Motor neuron (in vitro differentiated cells): ENCODE data around the gene VDR. TPM values are rescaled to one million over a fixed set of nuclear protein-coding genes. Genes with fewer than 3 reads are reported as not detected.
A peak's percentile ranks its signal among the peaks of the same experiment; 100 is the strongest.

Source experiments
- ATAC-seq, 8 experiments: fragments of 200-7000 bp; cut with Tn5 transposase; replicated peaks in 6 of 8; 2 replicates each; pipeline ENCODE4 v1.8.0; 2021; ENCODE audit warnings: mild to moderate bottlenecking in 8 of 8, moderate library complexity in 8 of 8
- H3K27ac ChIP-seq, 2 donors: fragments of 250-450 bp; sonication (Bioruptor Pico); 2 replicates each; pipeline ENCODE4 v1.9.0; 2021; ENCODE audit warnings: antibody characterized with exemption in 2 of 2, mild to moderate bottlenecking in 2 of 2, moderate library complexity in 1 of 2
- H3K4me1 ChIP-seq, 2 donors: fragments of 250-450 bp; sonication (Bioruptor Pico); replicated peaks in 1 of 2; 2 replicates each; pipeline ENCODE4 v1.6.1; 2021; ENCODE audit warnings: antibody characterized with exemption in 2 of 2, mild to moderate bottlenecking in 2 of 2, moderate library complexity in 1 of 2
- H3K4me3 ChIP-seq, 5 donors: fragments of 250-450 bp; sonication (Bioruptor Pico); 2 replicates each; pipeline ENCODE4 v1.9.0; 2021; ENCODE audit warnings: antibody characterized with exemption in 5 of 5, mild to moderate bottlenecking in 5 of 5, moderate library complexity in 4 of 5
- WGBS, 10 experiments: fragments of 450-650 bp; shearing (Covaris generic); methylation state at CpG; one replicate each; pipeline ENCODE4 v1.0.0; 2022; 5-methylcytosine and 5-hydroxymethylcytosine counted together
- in situ Hi-C, 9 experiments: fragments of 400-800 bp; cut with MboI; loops; one replicate each; pipeline ENCODE4 v1.15.0; 2021; ENCODE audit warnings: low sequenced_read_pairs in 9 of 9, low pct_unique_long_range_greater_than_20kb in 2 of 9; ENCODE audit not compliant: unreplicated experiment in 9 of 9
- total RNA-seq, 8 experiments: library from RNA; unstranded; fragments of 300-600 nt; gene quantifications; 2 replicates each; pipeline versions ENCODE4 v1.2.3 to v1.2.4, GENCODE V29; 2022

VDR gene
- 10 to 100 TPM in 1 of 8 experiments, 1 to 10 TPM in 3, under 1 TPM in 4; 0.08 to 70.8 (median 0.87) TPM for total RNA-seq

DNA sequence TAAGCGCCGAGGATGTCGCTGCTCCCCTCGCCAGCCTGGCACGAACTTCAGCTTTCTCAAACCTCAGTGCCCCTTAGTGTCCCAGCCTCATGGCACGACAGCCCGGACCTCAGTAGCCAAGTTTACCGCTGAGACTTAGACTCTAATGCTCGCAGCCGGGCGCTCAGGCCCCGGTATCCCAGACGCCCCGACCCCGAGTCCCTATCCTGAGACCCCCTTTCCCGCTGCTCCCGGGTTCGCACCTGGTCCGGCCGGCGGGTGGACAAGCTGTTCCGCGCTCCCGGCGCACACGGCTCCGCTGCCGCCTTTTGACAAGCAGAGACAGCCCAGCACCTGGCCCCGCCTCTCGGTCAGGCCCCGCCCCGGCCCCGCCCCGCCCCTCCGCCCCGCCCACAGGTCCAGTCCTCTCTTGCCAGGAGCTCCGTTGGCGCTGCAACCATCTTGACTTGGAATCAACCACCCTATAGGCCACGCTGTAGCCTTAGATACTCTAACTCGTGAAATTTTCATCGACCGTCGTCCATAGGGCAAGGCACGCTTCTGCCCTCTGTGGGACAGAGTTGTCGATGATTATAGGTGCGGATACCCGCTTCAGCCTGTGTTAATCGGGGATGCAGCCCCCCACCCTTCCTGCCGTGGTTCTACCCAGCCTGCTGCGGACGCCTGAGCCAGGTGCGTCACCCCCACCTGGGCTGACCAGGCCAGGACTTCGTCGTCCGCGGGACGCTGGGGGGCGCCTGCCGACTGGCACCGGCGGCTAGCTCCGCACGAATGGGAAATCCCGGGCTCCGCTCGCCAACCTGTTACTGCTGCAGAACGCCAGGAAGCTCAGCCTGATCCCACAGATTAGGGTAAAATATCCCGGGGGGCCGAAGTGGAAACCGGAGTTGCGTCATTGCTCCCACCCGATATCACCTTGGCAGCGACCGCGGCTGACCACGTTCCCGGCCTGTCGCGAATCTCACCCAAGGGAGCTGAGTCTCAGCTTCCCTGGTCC is at the start of gene VDR:
Gene VDR (minus strand): TSS at position 282 of the 997 bp plus-strand sequence. CDS start 25,881 bp downstream, outside the sequence.
- peak; percentile 68 to 95 (median 92) for ATAC-seq
- Histone ChIP-seq H3K27ac (peak within 1 kb of the TSS in 1 of 2 donors; percentile 16), H3K4me3 (peak within 1 kb of the TSS; percentile 39 to 61 (median 45)), H3K4me1 (no peaks in the 10 kb centered on the region)
- 0 to 3% (median 1%) methylated on average over 1 to 20 of the region's 79 CpGs; no CpG with 5 or more reads in 3 of the 10 experiments for WGBS, 10 experiments
- in situ Hi-C loops = loop anchor here in 1 of 9 experiments (10.0 kb wide), 1 partner anchor 50 kb away; no protein-coding TSS in a partner anchor

DNA sequence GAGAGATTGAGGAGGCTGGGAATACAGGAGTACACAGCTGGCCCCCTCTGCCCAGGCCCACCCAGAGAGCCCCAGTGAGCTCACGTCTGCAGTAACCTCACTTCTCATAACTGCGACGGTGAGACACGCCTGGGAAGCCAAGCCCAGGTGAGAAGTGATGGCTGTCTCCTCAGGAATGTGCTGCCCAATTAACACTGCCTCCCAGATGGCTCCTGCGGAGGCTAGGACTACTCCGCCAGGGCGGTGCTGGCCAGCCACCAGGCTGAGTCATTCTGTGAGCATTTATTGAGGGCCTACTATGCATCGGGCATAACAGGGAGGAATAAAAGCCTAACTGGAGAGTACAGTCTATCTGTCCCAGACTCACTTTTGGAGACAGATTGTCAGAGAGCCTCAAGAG is 49.3 kb upstream of the VDR start:
- Histone ChIP-seq H3K4me3 (no peak overlapping the region), H3K4me1 (no peaks in the 10 kb centered on the region), H3K27ac (no peak overlapping the region)
- in situ Hi-C loops = loop anchor here in 1 of 9 experiments (10.0 kb wide), 1 partner anchor 49 kb away; the partner anchor contains the start of gene VDR
- WGBS, 10 experiments = 17 to 87% (median 80%) methylated on average over 1 to 4 of the region's 8 CpGs; no CpG with 5 or more reads in 7 of the 10 experiments
- peak in 2 of 8 experiments; percentile 70 for ATAC-seq

DNA sequence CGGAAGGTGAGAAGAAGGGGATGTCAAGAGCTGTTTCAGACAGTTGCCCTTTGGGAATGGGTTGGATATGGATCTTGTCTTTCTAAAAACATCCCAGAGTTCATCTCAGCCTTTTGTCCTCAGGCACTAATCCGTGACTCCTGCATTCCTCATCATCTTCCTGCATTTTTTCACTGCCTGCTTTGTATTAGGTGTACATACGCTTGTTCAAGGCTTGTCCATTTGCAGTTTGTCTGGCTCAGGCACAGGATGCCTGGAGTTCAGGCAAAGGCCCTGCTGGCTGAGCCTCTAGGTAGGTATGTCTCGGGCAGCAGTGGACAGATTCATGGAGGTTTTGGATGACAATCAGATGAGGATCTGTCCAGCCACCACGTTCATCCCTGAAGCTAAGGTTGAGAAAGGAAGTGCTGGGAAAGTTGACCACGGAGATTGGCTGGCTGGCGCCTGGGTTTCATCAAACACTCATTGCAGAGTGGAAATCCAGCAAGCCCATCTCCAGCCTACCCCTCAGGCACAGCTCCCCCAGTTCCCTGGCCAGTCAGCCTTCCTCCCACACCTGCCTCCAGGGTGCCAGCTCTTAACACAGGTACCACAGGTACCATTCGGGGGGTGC is 46.2 kb upstream of the VDR start:
- Histone ChIP-seq H3K4me1 (no peaks in the 10 kb centered on the region), H3K27ac (no peak overlapping the region), H3K4me3 (no peak overlapping the region)
- in situ Hi-C loops = loop anchor here in 1 of 9 experiments (10.0 kb wide), 1 partner anchor 46 kb away; the partner anchor contains the start of gene VDR
- 0 to 100% (median 75%) methylated on average over 1 to 7 of the region's 8 CpGs; no CpG with 5 or more reads in 1 of the 10 experiments for WGBS, 10 experiments
- peak in 1 of 8 experiments; percentile 26 for ATAC-seq

DNA sequence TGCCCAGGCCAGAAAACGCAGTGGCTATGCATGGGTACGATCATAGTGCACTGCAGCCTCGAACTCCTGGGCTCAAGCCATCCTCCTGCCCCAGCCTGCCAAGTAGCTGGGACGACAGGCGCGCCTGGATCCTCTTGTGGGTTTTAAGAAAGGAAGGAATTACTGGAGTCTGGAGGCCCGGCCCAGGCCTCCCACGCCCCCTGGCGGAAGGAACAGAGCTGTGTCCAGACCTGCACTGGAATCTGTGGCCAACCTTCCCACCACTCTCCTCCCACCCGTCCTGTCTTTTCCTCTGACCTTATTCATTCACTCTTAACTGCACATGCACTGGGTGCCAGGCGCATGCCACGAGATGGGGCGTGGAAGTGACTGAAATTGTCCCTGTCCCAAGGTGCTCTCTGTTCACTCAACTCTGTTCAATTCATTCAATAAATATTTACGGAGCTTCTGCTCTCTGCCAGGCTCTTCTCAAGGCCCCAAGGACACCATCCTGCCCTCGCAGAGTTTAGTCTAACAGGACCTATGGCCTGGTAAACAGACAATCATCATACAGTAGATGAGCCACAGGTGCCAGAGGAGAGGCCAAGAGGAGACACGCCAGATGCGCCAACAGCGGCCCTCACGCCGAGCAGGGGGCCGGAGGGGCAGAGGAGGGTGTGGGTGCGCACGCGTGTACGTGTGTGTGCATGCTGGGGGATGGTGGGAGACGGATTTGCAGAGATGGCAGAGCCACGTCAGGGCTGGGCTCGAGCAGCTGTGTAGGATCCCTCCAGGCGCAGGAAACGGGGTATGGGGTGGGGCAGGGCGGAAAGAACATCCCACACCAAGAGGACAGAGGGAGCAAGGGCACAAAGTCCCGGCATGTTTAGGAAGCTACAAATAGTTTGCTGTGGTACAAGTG is 44.9 kb upstream of the VDR start:
- in situ Hi-C loops = loop anchor here in 2 of 9 experiments (10.0 to 25.0 kb wide), 2 partner anchors 45 to 663 kb away; partner anchors contain the start of gene VDR (in 1 of the 2)
- Histone ChIP-seq H3K27ac (no peak overlapping the region), H3K4me3 (no peak overlapping the region), H3K4me1 (no peaks in the 10 kb centered on the region)
- WGBS, 10 experiments = 14 to 77% (median 31%) methylated on average over 3 to 8 of the region's 32 CpGs; no CpG with 5 or more reads in 2 of the 10 experiments
- ATAC-seq = peak; percentile 75 to 97 (median 80)

DNA sequence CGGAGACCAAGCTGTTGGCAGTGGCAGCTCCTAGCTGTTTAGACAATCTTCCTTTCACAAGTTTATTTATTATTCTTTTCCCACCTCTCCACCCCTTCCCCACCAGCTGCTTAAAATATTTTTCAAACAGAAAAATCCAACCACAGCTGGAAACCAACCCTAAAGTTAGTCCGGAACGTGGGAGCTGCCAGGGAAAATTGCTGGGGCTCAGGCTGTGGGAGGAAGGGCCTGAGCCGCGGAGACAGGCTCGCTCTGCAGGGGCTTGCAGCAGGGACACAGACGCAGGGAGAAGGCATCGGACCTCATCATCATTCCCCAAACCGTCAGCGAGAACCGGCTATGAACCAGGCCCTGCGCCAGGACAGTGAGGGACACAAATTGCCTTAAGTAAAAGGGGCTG is 42.5 kb upstream of the VDR start:
- no peak for ATAC-seq
- WGBS, 10 experiments = 33 to 100% (median 76%) methylated on average over 2 to 9 of the region's 12 CpGs; no CpG with 5 or more reads in 1 of the 10 experiments
- Histone ChIP-seq H3K4me3 (no peak overlapping the region), H3K27ac (no peak overlapping the region), H3K4me1 (no peaks in the 10 kb centered on the region)
- in situ Hi-C loops = loop anchor here in 1 of 9 experiments (25.0 kb wide), 1 partner anchor 665 kb away; no protein-coding TSS in a partner anchor

DNA sequence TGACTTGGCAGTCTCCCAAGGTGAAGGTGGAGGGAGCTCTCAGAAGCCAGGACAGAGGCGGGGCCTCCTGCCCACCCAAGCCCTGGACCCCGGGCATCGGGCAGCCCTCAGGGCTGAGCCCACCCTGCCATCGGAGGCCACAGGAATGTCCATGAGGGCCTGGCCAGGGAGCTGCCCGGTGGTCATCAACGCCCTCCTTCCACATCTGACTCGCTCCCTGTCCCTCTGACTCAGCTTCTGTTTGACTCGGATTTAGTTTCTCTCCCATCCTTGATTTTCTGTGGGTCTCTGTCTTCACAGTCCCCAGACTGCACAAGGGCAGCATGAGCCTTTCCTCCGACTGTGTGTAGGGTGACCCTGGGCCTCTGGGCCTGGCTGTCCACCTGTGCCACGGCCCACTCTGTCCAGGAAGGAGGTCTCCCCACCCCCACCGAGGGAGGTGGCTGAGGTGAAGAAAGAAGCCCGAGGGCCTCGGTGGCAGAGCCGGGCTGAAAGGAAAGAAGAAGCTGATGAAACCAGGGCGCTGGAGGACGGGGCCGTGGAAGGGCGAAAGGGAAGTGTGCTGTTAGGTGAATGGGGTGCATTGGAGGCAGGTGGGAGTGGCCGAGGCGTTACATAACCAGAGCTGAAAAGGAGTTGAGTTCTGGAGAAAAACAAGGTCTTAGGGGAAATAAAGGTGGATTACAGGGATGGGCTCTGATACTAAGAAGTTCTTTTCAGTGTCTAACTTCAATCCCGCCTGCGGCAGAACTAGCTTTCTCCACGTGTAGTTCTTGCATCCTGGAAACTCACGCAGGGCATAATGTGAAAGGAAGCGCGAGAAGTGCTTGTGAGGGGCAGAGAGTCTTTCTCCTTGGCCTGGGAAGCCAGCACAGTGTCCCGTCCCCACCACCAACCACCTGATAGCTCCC is 41.9 kb upstream of the VDR start:
- in situ Hi-C loops = loop anchor here in 1 of 9 experiments (25.0 kb wide), 1 partner anchor 666 kb away; no protein-coding TSS in a partner anchor
- H3K4me3 ChIP-seq = no peak overlapping the region
- H3K27ac ChIP-seq = no peak overlapping the region
- no peaks in the 10 kb centered on the region for H3K4me1 ChIP-seq
- peak in 5 of 8 experiments; percentile 6 to 44 (median 10) for ATAC-seq
- 49 to 82% (median 70%) methylated on average over 2 to 17 of the region's 27 CpGs; no CpG with 5 or more reads in 2 of the 10 experiments for WGBS, 10 experiments

- no peaks in the 10 kb centered on the region for H3K4me1 ChIP-seq
- in situ Hi-C loops = loop anchor here in 1 of 9 experiments (25.0 kb wide), 1 partner anchor 667 kb away; no protein-coding TSS in a partner anchor
- 0 to 100% (median 66%) methylated on average over 1 of the region's 1 CpG; no CpG with 5 or more reads in 4 of the 10 experiments for whole genome bisulfite sequencing, 10 experiments
- H3K4me3 ChIP-seq = no peak overlapping the region
- ATAC-seq = no peak
- no peak overlapping the region for H3K27ac ChIP-seq
Observed at GRCh38 chr12:47945341-47945728, 40.5 kb upstream of the VDR start.

- H3K4me3 ChIP-seq = no peak overlapping the region
- 50 to 100% (median 90%) methylated on average over 1 to 5 of the region's 6 CpGs; no CpG with 5 or more reads in 1 of the 10 experiments for WGBS, 10 experiments
- no peak overlapping the region for H3K27ac ChIP-seq
- no peak for ATAC-seq
- H3K4me1 ChIP-seq = no peaks in the 10 kb centered on the region
- in situ Hi-C loops = loop anchor here in 1 of 9 experiments (25.0 kb wide), 1 partner anchor 667 kb away; no protein-coding TSS in a partner anchor
Observed at GRCh38 chr12:47944685-47945340, 40.0 kb upstream of the VDR start.

GRCh38 chr12:47943623-47944340 is 39.0 kb upstream of the VDR start:
- no peak overlapping the region for H3K27ac ChIP-seq
- peak in 1 of 8 experiments; percentile 70 for ATAC-seq
- in situ Hi-C loops = loop anchor here in 1 of 9 experiments (25.0 kb wide), 1 partner anchor 669 kb away; no protein-coding TSS in a partner anchor
- no peaks in the 10 kb centered on the region for H3K4me1 ChIP-seq
- no peak overlapping the region for H3K4me3 ChIP-seq
- 34 to 89% (median 83%) methylated on average over 3 to 7 of the region's 12 CpGs; no CpG with 5 or more reads in 5 of the 10 experiments for WGBS, 10 experiments

- peak in 1 of 8 experiments; percentile 15 for ATAC-seq
- WGBS, 10 experiments = 100% methylated on average over 3 of the region's 31 CpGs; no CpG with 5 or more reads in 9 of the 10 experiments
- Histone ChIP-seq H3K27ac (no peak overlapping the region), H3K4me3 (no peak overlapping the region), H3K4me1 (no peaks in the 10 kb centered on the region)
- in situ Hi-C loops = loop anchor here in 1 of 9 experiments (25.0 kb wide), 1 partner anchor 670 kb away; no protein-coding TSS in a partner anchor
Observed at GRCh38 chr12:47942614-47943225, 37.9 kb upstream of the VDR start.
